Testis (tissue), 3 donors: ENCODE results near the gene AMZ1. TPM values are rescaled to one million over a fixed set of nuclear protein-coding genes. Genes with fewer than 3 reads are reported as not detected.
A peak's percentile ranks its signal among the peaks of the same experiment; 100 is the strongest.

ENCODE experiments used
- DNase-seq: peaks from one replicate; pipeline ENCODE4 v3.0.0-alpha.2; 2019
- H3K27ac ChIP-seq, 2 donors: fragments of 200-600 bp; sonication (generic); one replicate each; pipeline ENCODE4 v1.5.1; 2019
- H3K27me3 ChIP-seq: fragments of 200-600 bp; sonication (generic); one replicate; pipeline ENCODE4 v1.5.1; 2019
- H3K36me3 ChIP-seq: fragments of 200-600 bp; sonication (generic); one replicate; pipeline ENCODE4 v1.5.1; 2017; ENCODE audit warnings: low read depth; ENCODE audit errors: missing control alignments
- H3K4me1 ChIP-seq: fragments of 200-600 bp; sonication (generic); one replicate; pipeline ENCODE4 v1.5.1; 2019
- H3K4me3 ChIP-seq, 2 donors: fragments of 200-600 bp; sonication (generic); one replicate each; pipeline ENCODE4 v1.5.1; 2017 to 2019
- H3K9me3 ChIP-seq: fragments of 200-600 bp; sonication (generic); one replicate; pipeline ENCODE4 v1.5.1; 2017
- POLR2A ChIP-seq: fragments of 450-650 bp; IDR thresholded peaks from one replicate; pipeline ENCODE4 v1.6.1; 2017; ENCODE audit warnings: antibody characterized with exemption, mild to moderate bottlenecking, moderate library complexity
- WGBS, 2 donors: methylation state at CpG; one replicate each; pipeline ENCODE4 v1.1.5; 2018; 5-methylcytosine and 5-hydroxymethylcytosine counted together
- intact Hi-C: fragments of 100-400 bp; cut with DNase I; formaldehyde crosslinking; loops from one replicate; pipeline ENCODE4 v1.15.1; 2023; ENCODE audit warnings: low total_unique reads
- polyA plus RNA-seq: library from polyadenylated mRNA; stranded (reverse); fragments of 350-450 nt; fragmentation: Illumina TruSeq; extraction: RNeasy Lipid Tissue Mini Kit (QIAGEN cat#74804); gene quantifications from one replicate; pipeline ENCODE4 v1.2.3, GENCODE V29; 2014; ENCODE audit warnings: low read depth, low replicate concordance; ENCODE audit not compliant: insufficient read depth
- total RNA-seq, 2 donors: library from RNA; depleted of rRNA; stranded (reverse); fragments of >200 nt; gene quantifications; one replicate each; pipeline ENCODE4 v1.2.3, GENCODE V29; 2016
- TF ChIP-seq, protein P1 (sequence below), 3 experiments: fragments of 450-650 bp in 2 of 3; fragments of 200-600 bp in 1 of 3; sonication (generic) in 1 of 3; IDR thresholded peaks; one replicate each; pipeline ENCODE4 v1.5.1; 2016 to 2019; ENCODE audit warnings: antibody characterized with exemption in 3 of 3, mild to moderate bottlenecking in 2 of 3, moderate library complexity in 1 of 3

AMZ1 gene
- total and polyA plus RNA-seq, 3 donors from 2014 or later: 1.1 to 3.2 (median 2.7) TPM

- H3K4me1 ChIP-seq: no peaks in the 10 kb centered on the region
- intact Hi-C loops: no loop called here
- H3K36me3 ChIP-seq: no peaks in the 10 kb centered on the region
- no peak overlapping the region for H3K27ac ChIP-seq
- H3K9me3 ChIP-seq: no peaks in the 10 kb centered on the region
- 76 to 78% methylated on average over 13 to 15 of the region's 15 CpGs for whole genome bisulfite sequencing, 2 donors
- no peak for DNase-seq
- H3K4me3 ChIP-seq: no peak overlapping the region
- H3K27me3 ChIP-seq: no peaks in the 10 kb centered on the region
- TF ChIP-seq, protein P1, sequence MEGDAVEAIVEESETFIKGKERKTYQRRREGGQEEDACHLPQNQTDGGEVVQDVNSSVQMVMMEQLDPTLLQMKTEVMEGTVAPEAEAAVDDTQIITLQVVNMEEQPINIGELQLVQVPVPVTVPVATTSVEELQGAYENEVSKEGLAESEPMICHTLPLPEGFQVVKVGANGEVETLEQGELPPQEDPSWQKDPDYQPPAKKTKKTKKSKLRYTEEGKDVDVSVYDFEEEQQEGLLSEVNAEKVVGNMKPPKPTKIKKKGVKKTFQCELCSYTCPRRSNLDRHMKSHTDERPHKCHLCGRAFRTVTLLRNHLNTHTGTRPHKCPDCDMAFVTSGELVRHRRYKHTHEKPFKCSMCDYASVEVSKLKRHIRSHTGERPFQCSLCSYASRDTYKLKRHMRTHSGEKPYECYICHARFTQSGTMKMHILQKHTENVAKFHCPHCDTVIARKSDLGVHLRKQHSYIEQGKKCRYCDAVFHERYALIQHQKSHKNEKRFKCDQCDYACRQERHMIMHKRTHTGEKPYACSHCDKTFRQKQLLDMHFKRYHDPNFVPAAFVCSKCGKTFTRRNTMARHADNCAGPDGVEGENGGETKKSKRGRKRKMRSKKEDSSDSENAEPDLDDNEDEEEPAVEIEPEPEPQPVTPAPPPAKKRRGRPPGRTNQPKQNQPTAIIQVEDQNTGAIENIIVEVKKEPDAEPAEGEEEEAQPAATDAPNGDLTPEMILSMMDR (IDR thresholded peaks at IDR 0.05): no peak
- TF ChIP-seq POLR2A: no peak
Observed at GRCh38 chr7:2699289-2699620, 11.3 kb downstream of the AMZ1 start.

GRCh38 chr7:2700141-2700850 lies 12.3 kb downstream of the AMZ1 start:
- Histone ChIP-seq H3K27me3 (no peaks in the 10 kb centered on the region), H3K27ac (no peak overlapping the region), H3K4me3 (no peak overlapping the region), H3K9me3 (no peaks in the 10 kb centered on the region), H3K4me1 (no peaks in the 10 kb centered on the region), H3K36me3 (no peaks in the 10 kb centered on the region)
- no peak for TF ChIP-seq POLR2A
- TF ChIP-seq, protein P1 (IDR thresholded peaks at IDR 0.05): no peak
- WGBS, 2 donors: 84 to 92% methylated on average over 25 to 40 of the region's 40 CpGs
- intact Hi-C loops: no loop called here
- DNase-seq: no peak

GRCh38 chr7:2701424-2701823 lies 13.4 kb downstream of the AMZ1 start:
- H3K27me3 ChIP-seq: no peaks in the 10 kb centered on the region
- H3K4me3 ChIP-seq: no peak overlapping the region
- H3K4me1 ChIP-seq: no peaks in the 10 kb centered on the region
- H3K9me3 ChIP-seq: no peaks in the 10 kb centered on the region
- no peak overlapping the region for H3K27ac ChIP-seq
- 72 to 86% methylated on average over 4 to 17 of the region's 17 CpGs for WGBS, 2 donors
- DNase-seq: no peak
- no peak for TF ChIP-seq POLR2A
- TF ChIP-seq, protein P1 (IDR thresholded peaks at IDR 0.05): no peak
- no peaks in the 10 kb centered on the region for H3K36me3 ChIP-seq
- intact Hi-C loops: no loop called here

DNA sequence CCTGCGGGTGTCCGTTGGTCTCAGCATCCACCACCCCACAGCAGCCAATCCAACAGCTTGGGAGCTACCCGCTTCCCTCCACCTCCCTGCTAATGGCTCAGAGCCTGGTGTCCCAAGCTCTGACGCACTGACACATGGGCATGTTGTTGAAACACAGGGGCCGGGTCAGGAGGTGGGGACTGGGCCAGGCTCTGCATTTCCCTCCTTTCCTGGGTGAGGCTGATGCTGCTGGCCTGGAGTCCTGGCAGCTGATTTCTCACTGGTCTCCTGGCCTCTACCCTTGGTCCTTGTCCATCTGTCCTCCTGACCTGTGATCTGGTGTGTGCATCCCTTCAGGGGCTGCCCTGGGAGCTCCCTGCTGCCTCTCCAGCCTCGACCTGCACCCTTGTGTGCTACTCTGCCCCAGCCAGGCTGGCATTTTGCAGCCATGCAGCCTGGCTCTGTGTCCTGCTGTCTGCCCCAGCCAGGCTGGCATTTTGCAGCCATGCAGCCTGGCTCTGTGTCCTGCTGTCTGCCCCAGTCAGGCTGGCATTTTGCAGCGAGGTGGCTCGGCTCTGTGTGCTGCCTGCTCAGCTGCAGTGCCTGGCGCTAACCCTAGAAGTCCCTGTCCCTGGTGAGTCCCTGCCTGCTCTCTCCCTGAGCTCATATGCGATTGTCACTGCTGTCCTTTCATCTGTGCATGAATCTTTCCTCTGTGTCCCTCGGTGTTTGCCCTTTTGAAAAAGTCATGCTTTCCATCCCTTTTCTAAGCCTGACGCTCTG lies 14.0 kb downstream of the AMZ1 start:
- no peak for TF ChIP-seq POLR2A
- TF ChIP-seq, protein P1 (IDR thresholded peaks at IDR 0.05): no peak
- DNase-seq: peak; percentile 49
- Histone ChIP-seq H3K36me3 (no peaks in the 10 kb centered on the region), H3K27ac (no peak overlapping the region), H3K27me3 (no peaks in the 10 kb centered on the region), H3K9me3 (no peaks in the 10 kb centered on the region), H3K4me3 (no peak overlapping the region), H3K4me1 (no peaks in the 10 kb centered on the region)
- intact Hi-C loops: no loop called here
- 65 to 88% methylated on average over 7 to 12 of the region's 12 CpGs for whole genome bisulfite sequencing, 2 donors
